GM10266 (cell line): ENCODE results near the gene ADCY3.

ENCODE experiments used
- DNase-seq: peaks from one replicate; pipeline ENCODE4 v3.0.0; 2012; ENCODE audit errors: extremely low spot score
- CTCF ChIP-seq: IDR thresholded peaks from 2 replicates; pipeline ENCODE4 v1.5.1; 2012; ENCODE audit warnings: mild to moderate bottlenecking, low read depth; ENCODE audit not compliant: control insufficient read depth, insufficient read depth; ENCODE audit errors: missing control alignments

Gene ADCY3

DNA sequence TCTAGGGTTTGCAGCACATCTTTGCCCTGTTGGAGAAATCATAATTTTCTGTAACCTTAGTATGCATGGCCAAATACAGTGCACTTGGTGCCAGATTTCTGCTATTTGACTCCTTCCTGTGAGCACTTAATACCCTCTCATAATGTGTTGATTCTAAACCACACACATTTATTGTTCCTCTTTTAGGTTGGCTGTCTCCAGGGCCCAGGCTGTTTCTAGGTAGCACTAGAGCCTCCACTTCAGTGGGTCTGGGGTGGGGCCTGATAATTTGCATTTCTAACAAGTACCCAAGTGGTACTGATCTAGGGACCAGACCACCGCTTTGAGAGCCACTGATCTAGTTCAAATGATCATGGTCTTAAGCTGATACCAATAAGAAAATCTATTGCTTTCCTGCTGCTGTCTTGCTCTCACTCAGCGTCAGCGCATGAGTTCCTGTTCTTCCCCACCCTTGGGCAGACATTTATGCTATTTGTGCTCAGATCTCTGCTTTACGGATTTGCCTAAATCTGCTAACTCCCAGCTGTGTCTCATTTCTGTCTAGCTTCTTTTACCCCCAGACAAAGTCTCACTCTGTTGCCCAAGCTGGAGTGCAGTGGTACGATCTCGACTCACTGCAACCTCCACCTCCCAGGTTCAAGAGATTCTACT is 134.2 kb downstream of the ADCY3 start:
- TF ChIP-seq CTCF, result no peak
- DNase-seq, result peak; percentile 17

DNA sequence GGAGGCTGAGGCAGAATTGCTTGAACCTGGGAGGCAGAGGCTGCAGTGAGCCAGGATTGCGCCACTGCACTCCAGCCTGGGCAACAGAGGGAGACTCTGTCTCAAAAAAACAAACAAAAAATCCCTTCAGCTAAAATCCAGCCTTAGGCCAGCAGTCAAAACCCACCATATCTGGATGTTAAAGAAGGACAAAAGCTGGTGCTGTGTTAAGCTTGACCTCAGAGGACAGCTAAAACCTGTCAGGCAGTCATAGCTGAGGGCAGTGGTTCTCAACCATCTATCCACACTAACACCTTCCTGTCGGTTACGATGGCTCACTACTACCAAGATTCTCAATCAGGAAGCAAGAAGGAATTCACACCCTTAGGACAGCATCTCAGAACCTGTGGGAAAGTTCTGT is 136.4 kb downstream of the ADCY3 start:
- TF ChIP-seq CTCF, result no peak
- no peak for DNase-seq

DNA sequence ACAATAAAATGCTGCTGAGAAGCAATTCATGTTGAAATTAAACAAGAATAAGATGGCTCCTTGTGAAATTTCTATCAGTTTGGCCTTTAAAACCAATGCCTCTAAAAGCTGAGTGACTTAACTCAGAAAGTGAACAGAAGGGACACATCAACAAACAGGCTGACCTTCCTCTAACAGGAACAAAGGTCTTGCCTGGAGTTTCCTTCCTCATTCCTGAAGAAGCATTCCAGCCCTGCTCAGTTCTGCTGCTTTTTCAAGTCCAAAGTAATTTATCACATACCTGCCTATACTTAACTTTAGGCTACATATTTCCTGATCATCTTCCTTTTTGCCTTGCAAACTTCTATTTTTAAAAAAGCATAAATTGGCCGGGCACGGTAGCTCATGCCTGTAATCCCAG is 140.9 kb downstream of the ADCY3 start:
- TF ChIP-seq CTCF, result no peak
- DNase-seq, result no peak

- DNase-seq, result no peak
- TF ChIP-seq CTCF, result no peak
Measured at GRCh38 chr2:24774373-24774772, 145.7 kb downstream of the ADCY3 start.

DNA sequence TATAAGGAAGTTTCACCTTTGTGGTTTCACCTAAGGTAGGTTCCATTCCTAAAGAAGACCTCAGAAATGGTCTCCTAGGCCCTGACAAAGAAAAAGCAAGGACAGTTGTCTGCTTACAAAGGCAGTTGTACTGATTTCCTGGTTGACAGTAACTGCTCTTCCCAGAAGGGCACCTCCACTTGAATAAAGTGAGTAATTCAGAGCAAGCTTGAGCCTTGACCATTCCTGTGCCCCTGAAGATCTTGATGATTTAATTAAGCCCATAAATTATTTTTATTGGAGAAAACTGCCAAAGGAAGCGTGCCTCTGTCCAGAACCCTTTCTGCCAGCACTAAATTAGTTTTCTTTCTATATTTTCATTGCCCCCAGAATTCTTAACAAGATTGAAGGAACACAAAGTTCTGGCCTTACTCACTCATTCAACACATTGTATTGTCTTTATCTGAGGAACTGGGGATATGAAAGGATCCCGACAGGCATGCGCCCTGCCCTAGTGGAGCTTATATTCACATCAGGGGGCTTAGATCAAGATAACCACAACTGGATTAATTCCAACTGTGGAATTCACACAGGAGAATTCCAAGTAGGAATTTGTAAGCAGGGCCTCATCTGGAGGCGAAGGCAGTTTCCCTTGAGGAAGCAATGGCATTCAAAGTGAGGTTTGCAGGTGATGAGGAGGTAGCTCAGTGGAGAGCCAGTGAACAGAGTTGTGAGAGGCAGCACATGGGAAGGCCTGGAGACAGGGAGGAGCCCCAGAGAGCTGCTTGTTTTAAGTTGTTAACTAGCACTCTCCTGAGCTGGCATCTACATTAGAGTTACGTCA is 148.1 kb downstream of the ADCY3 start:
- DNase-seq, result no peak
- no peak for TF ChIP-seq CTCF

- no peak for TF ChIP-seq CTCF
- DNase-seq, result no peak
Measured at GRCh38 chr2:24771061-24771460, 149.0 kb downstream of the ADCY3 start.
